ENCODE data around the gene MPP1.

MPP1 gene

GRCh38 chrX:154738011-154738738, 67.1 kb downstream of the MPP1 start:
- H4K20me1 ChIP-seq (ENCODE audit: insufficient read depth) = no peaks in the 10 kb centered on the region
- H3K27ac ChIP-seq = no peak overlapping the region
- no peak overlapping the region for H2AFZ ChIP-seq (ENCODE audit: low read depth)

GRCh38 chrX:154737136-154737535, 68.1 kb downstream of the MPP1 start:
- Histone ChIP-seq H3K36me3 (ENCODE audit: insufficient read depth) (no peaks in the 10 kb centered on the region), H4K20me1 (ENCODE audit: insufficient read depth) (no peaks in the 10 kb centered on the region), H2AFZ (ENCODE audit: low read depth) (no peak overlapping the region), H3K9ac (no peak overlapping the region), H3K4me3 (IDR thresholded peaks at IDR 0.05; ENCODE audit: insufficient read depth, low read depth, low read length) (no peak overlapping the region), H3K27ac (no peak overlapping the region), H3K27me3 (ENCODE audit: insufficient read depth, low read depth) (no peaks in the 10 kb centered on the region), H3K79me2 (ENCODE audit: insufficient read depth, low read depth) (no peaks in the 10 kb centered on the region), H3K4me2 (no peak overlapping the region), H3K4me1 (ENCODE audit: low read depth, poor library complexity, severe bottlenecking) (no peaks in the 10 kb centered on the region)
- no peak for TF ChIP-seq CTCF (conservative IDR thresholded peaks at IDR 0.05; ENCODE audit: low read depth, low read length)

More at GRCh38 chrX:154738011-154738738, 67.1 kb downstream of the MPP1 start:
- no peaks in the 10 kb centered on the region for H3K4me1 ChIP-seq (ENCODE audit: low read depth, poor library complexity, severe bottlenecking)
- H3K27me3 ChIP-seq (ENCODE audit: insufficient read depth, low read depth) = no peaks in the 10 kb centered on the region
- no peaks in the 10 kb centered on the region for H3K36me3 ChIP-seq (ENCODE audit: insufficient read depth)
- H3K9ac ChIP-seq = no peak overlapping the region
- no peaks in the 10 kb centered on the region for H3K79me2 ChIP-seq (ENCODE audit: insufficient read depth, low read depth)
- no peak overlapping the region for H3K4me3 ChIP-seq (IDR thresholded peaks at IDR 0.05; ENCODE audit: insufficient read depth, low read depth, low read length)
- no peak overlapping the region for H3K4me2 ChIP-seq
- TF ChIP-seq CTCF (conservative IDR thresholded peaks at IDR 0.05; ENCODE audit: low read depth, low read length) = no peak

GRCh38 chrX:154735695-154736393, 69.4 kb downstream of the MPP1 start:
- H3K4me1 ChIP-seq (ENCODE audit: low read depth, poor library complexity, severe bottlenecking) = no peaks in the 10 kb centered on the region
- no peak overlapping the region for H2AFZ ChIP-seq (ENCODE audit: low read depth)
- H4K20me1 ChIP-seq (ENCODE audit: insufficient read depth) = no peaks in the 10 kb centered on the region
- H3K36me3 ChIP-seq (ENCODE audit: insufficient read depth) = no peaks in the 10 kb centered on the region
- no peaks in the 10 kb centered on the region for H3K27me3 ChIP-seq (ENCODE audit: insufficient read depth, low read depth)
- no peaks in the 10 kb centered on the region for H3K79me2 ChIP-seq (ENCODE audit: insufficient read depth, low read depth)
- no peak for TF ChIP-seq CTCF (conservative IDR thresholded peaks at IDR 0.05; ENCODE audit: low read depth, low read length)
- H3K27ac ChIP-seq = no peak overlapping the region
- H3K4me2 ChIP-seq = no peak overlapping the region
- H3K9ac ChIP-seq = no peak overlapping the region
- H3K4me3 ChIP-seq (IDR thresholded peaks at IDR 0.05; ENCODE audit: insufficient read depth, low read depth, low read length) = no peak overlapping the region

- Histone ChIP-seq H3K27me3 (ENCODE audit: insufficient read depth, low read depth) (no peaks in the 10 kb centered on the region), H3K9ac (no peak overlapping the region), H3K4me2 (no peak overlapping the region), H3K36me3 (ENCODE audit: insufficient read depth) (no peaks in the 10 kb centered on the region), H4K20me1 (ENCODE audit: insufficient read depth) (no peaks in the 10 kb centered on the region), H3K4me3 (IDR thresholded peaks at IDR 0.05; ENCODE audit: insufficient read depth, low read depth, low read length) (no peak overlapping the region), H2AFZ (ENCODE audit: low read depth) (no peak overlapping the region), H3K27ac (no peak overlapping the region), H3K4me1 (ENCODE audit: low read depth, poor library complexity, severe bottlenecking) (no peaks in the 10 kb centered on the region), H3K79me2 (ENCODE audit: insufficient read depth, low read depth) (no peaks in the 10 kb centered on the region)
- TF ChIP-seq CTCF (conservative IDR thresholded peaks at IDR 0.05; ENCODE audit: low read depth, low read length) = no peak
Observed at GRCh38 chrX:154734061-154734781, 71.1 kb downstream of the MPP1 start.
